ENCODE measurements around the gene TCP11.
"Not testable (repeated sequence)": the region's sequence is repeated elsewhere in the genome, so short reads cannot be mapped to it uniquely, and the experiment has no call there.

Gene TCP11

GRCh38 chr6:35146453-35146852, 5.3 kb upstream of the TCP11 start:
- DNase-seq (ENCODE audit: low spot score) = peak; percentile 54

- no peak for DNase-seq (ENCODE audit: low spot score)
These were observed 4.6 kb upstream of the TCP11 start for GRCh38 chr6:35145757-35146156.

GRCh38 chr6:35142588-35143569, 1.7 kb upstream of the TCP11 start:
- DNase-seq (ENCODE audit: low spot score) = no peak

GRCh38 chr6:35140639-35141006, 516 bp downstream of the TCP11 start:
- DNase-seq (ENCODE audit: low spot score) = no peak

- DNase-seq (ENCODE audit: low spot score) = peak; percentile 56
These were observed 1.1 kb downstream of the TCP11 start for GRCh38 chr6:35139924-35140638.

- DNase-seq (ENCODE audit: low spot score) = no peak
These were observed 1.7 kb downstream of the TCP11 start for GRCh38 chr6:35139470-35139869.

- not testable (repeated sequence) for DNase-seq (ENCODE audit: low spot score)
These were observed 2.9 kb downstream of the TCP11 start for GRCh38 chr6:35138191-35138590.

- DNase-seq (ENCODE audit: low spot score) = no peak
These were observed 5.0 kb downstream of the TCP11 start for GRCh38 chr6:35136185-35136584.

GRCh38 chr6:35128496-35128895, 12.6 kb downstream of the TCP11 start:
- no peak for DNase-seq (ENCODE audit: low spot score)

- DNase-seq (ENCODE audit: low spot score) = no peak
These were observed 13.1 kb downstream of the TCP11 start for GRCh38 chr6:35128042-35128441.

- no peak for DNase-seq (ENCODE audit: low spot score)
These were observed 16.8 kb downstream of the TCP11 start for GRCh38 chr6:35124356-35124755.

GRCh38 chr6:35120746-35121145, 20.4 kb downstream of the TCP11 start:
- DNase-seq (ENCODE audit: low spot score) = no peak

- no peak for DNase-seq (ENCODE audit: low spot score)
These were observed 32.7 kb downstream of the TCP11 start for GRCh38 chr6:35108309-35108885.

GRCh38 chr6:35107761-35108160, 33.4 kb downstream of the TCP11 start:
- not testable (repeated sequence) for DNase-seq (ENCODE audit: low spot score)

- not testable (repeated sequence) for DNase-seq (ENCODE audit: low spot score)
These were observed 33.9 kb downstream of the TCP11 start for GRCh38 chr6:35107208-35107607.

- not testable (repeated sequence) for DNase-seq (ENCODE audit: low spot score)
These were observed 35.1 kb downstream of the TCP11 start for GRCh38 chr6:35106061-35106460.

- DNase-seq (ENCODE audit: low spot score) = no peak
These were observed 36.1 kb downstream of the TCP11 start for GRCh38 chr6:35105078-35105477.

- DNase-seq (ENCODE audit: low spot score) = no peak
These were observed 42.0 kb downstream of the TCP11 start for GRCh38 chr6:35099116-35099515.

- peak; percentile 66 for DNase-seq (ENCODE audit: low spot score)
These were observed 44.8 kb downstream of the TCP11 start for GRCh38 chr6:35096129-35096862.

- DNase-seq (ENCODE audit: low spot score) = no peak
These were observed 47.0 kb downstream of the TCP11 start for GRCh38 chr6:35094183-35094582.

GRCh38 chr6:35093783-35094182, 47.4 kb downstream of the TCP11 start:
- no peak for DNase-seq (ENCODE audit: low spot score)

GRCh38 chr6:35093118-35093445, 48.1 kb downstream of the TCP11 start:
- no peak for DNase-seq (ENCODE audit: low spot score)

All from COLO829 (cell line).